Renal pelvis (tissue), 12 donors: ENCODE measurements around the gene TIMM50. TPM values are rescaled to one million over a fixed set of nuclear protein-coding genes. Genes with fewer than 3 reads are reported as not detected.

Experiments used
- DNase-seq: peaks from one replicate; pipeline ENCODE4 v3.0.0-alpha.2; 2013
- long read RNA-seq, 16 experiments: transcript quantifications; one replicate each; lab custom pipeline, GENCODE V29; 2026
- polyA plus RNA-seq, 3 donors: library from polyadenylated mRNA; unstranded; fragments of 120-200 nt; gene quantifications; one replicate each; pipeline ENCODE4 v1.2.1, GENCODE V29; 2013; ENCODE audit not compliant: insufficient read length in 3 of 3

The TIMM50 gene
- polyA plus RNA-seq: 10 to 100 TPM; 78.8 to 92.7 (median 92.5) TPM
- long read RNA-seq, donor 1, transcript TIMM50-205 (1 exons, 2,274 nt): major isoform, 22 of 51 reads
- long read RNA-seq, donor 1, transcript TIMM50-201 (11 exons, 1,612 nt): major isoform, 22 of 51 reads
- long read RNA-seq, donor 1, partial matches to known transcripts: 5 of 51 reads
- long read RNA-seq, donor 1, other reads (novel, unspliced or antisense): 0 of 51 reads
- long read RNA-seq, donor 2, transcript TIMM50-205 (1 exons, 2,274 nt): minor isoform, 11 of 40 reads
- long read RNA-seq, donor 2, transcript TIMM50-201 (11 exons, 1,612 nt): major isoform, 19 of 40 reads
- long read RNA-seq, donor 2, partial matches to known transcripts: 5 of 40 reads
- long read RNA-seq, donor 2, other reads (novel, unspliced or antisense): 0 of 40 reads
- long read RNA-seq, donor 3, transcript TIMM50-201 (11 exons, 1,612 nt): major isoform, 25 of 50 reads
- long read RNA-seq, donor 3, transcript TIMM50-205 (1 exons, 2,274 nt): minor isoform, 20 of 50 reads
- long read RNA-seq, donor 3, partial matches to known transcripts: 0 of 50 reads
- long read RNA-seq, donor 3, other reads (novel, unspliced or antisense): 0 of 50 reads
- long read RNA-seq, donor 4, transcript TIMM50-205 (1 exons, 2,274 nt): minor isoform, 11 of 50 reads
- long read RNA-seq, donor 4, transcript TIMM50-201 (11 exons, 1,612 nt): major isoform, 30 of 50 reads
- long read RNA-seq, donor 4, partial matches to known transcripts: 5 of 50 reads
- long read RNA-seq, donor 4, other reads (novel, unspliced or antisense): 0 of 50 reads
- long read RNA-seq, donor 5, transcript TIMM50-205 (1 exons, 2,274 nt): minor isoform, 8 of 27 reads
- long read RNA-seq, donor 5, transcript TIMM50-201 (11 exons, 1,612 nt): major isoform, 18 of 27 reads
- long read RNA-seq, donor 5, partial matches to known transcripts: 0 of 27 reads
- long read RNA-seq, donor 5, other reads (novel, unspliced or antisense): 0 of 27 reads
- long read RNA-seq, donor 6, transcript TIMM50-205 (1 exons, 2,274 nt): major isoform, 40 of 68 reads
- long read RNA-seq, donor 6, transcript TIMM50-201 (11 exons, 1,612 nt): minor isoform, 26 of 68 reads
- long read RNA-seq, donor 6, partial matches to known transcripts: 0 of 68 reads
- long read RNA-seq, donor 6, other reads (novel, unspliced or antisense): 0 of 68 reads
- long read RNA-seq, donor 7, transcript TIMM50-205 (1 exons, 2,274 nt): minor isoform, 25 of 69 reads
- long read RNA-seq, donor 7, transcript TIMM50-201 (11 exons, 1,612 nt): major isoform, 31 of 69 reads
- long read RNA-seq, donor 7, partial matches to known transcripts: 10 of 69 reads
- long read RNA-seq, donor 7, other reads (novel, unspliced or antisense): 0 of 69 reads
- long read RNA-seq, donor 8, transcript TIMM50-201 (11 exons, 1,612 nt): minor isoform, 8 of 18 reads
- long read RNA-seq, donor 8, transcript TIMM50-205 (1 exons, 2,274 nt): major isoform, 9 of 18 reads
- long read RNA-seq, donor 8, partial matches to known transcripts: 0 of 18 reads
- long read RNA-seq, donor 8, other reads (novel, unspliced or antisense): 0 of 18 reads
- long read RNA-seq, donor 9, transcript TIMM50-201 (11 exons, 1,612 nt): major isoform, 41 of 71 reads
- long read RNA-seq, donor 9, transcript TIMM50-205 (1 exons, 2,274 nt): minor isoform, 28 of 71 reads
- long read RNA-seq, donor 9, partial matches to known transcripts: 0 of 71 reads
- long read RNA-seq, donor 9, other reads (novel, unspliced or antisense): 0 of 71 reads
- long read RNA-seq, donor 10, transcript TIMM50-205 (1 exons, 2,274 nt): major isoform, 28 of 54 reads
- long read RNA-seq, donor 10, transcript TIMM50-201 (11 exons, 1,612 nt): minor isoform, 14 of 54 reads
- long read RNA-seq, donor 10, partial matches to known transcripts: 6 of 54 reads
- long read RNA-seq, donor 10, other reads (novel, unspliced or antisense): 0 of 54 reads
- long read RNA-seq, donor 11, transcript TIMM50-205 (1 exons, 2,274 nt): minor isoform, 9 of 22 reads
- long read RNA-seq, donor 11, transcript TIMM50-201 (11 exons, 1,612 nt): major isoform, 13 of 22 reads
- long read RNA-seq, donor 11, partial matches to known transcripts: 0 of 22 reads
- long read RNA-seq, donor 11, other reads (novel, unspliced or antisense): 0 of 22 reads
- long read RNA-seq, donor 12, transcript TIMM50-205 (1 exons, 2,274 nt): major isoform, 35 of 61 reads
- long read RNA-seq, donor 12, transcript TIMM50-201 (11 exons, 1,612 nt): minor isoform, 25 of 61 reads
- long read RNA-seq, donor 12, partial matches to known transcripts: 0 of 61 reads
- long read RNA-seq, donor 12, other reads (novel, unspliced or antisense): 0 of 61 reads
- long read RNA-seq, donor 13, transcript TIMM50-205 (1 exons, 2,274 nt): major isoform, 23 of 37 reads
- long read RNA-seq, donor 13, transcript TIMM50-201 (11 exons, 1,612 nt): minor isoform, 12 of 37 reads
- long read RNA-seq, donor 13, partial matches to known transcripts: 0 of 37 reads
- long read RNA-seq, donor 13, other reads (novel, unspliced or antisense): 0 of 37 reads
- long read RNA-seq, donor 14: 0 reads
- long read RNA-seq, donor 15, transcript TIMM50-201 (11 exons, 1,612 nt): minor isoform, 25 of 69 reads
- long read RNA-seq, donor 15, transcript TIMM50-205 (1 exons, 2,274 nt): major isoform, 31 of 69 reads
- long read RNA-seq, donor 15, partial matches to known transcripts: 5 of 69 reads
- long read RNA-seq, donor 15, other reads (novel, unspliced or antisense): 0 of 69 reads
- long read RNA-seq, donor 16, transcript TIMM50-205 (1 exons, 2,274 nt): minor isoform, 20 of 56 reads
- long read RNA-seq, donor 16, transcript TIMM50-201 (11 exons, 1,612 nt): major isoform, 32 of 56 reads
- long read RNA-seq, donor 16, partial matches to known transcripts: 0 of 56 reads
- long read RNA-seq, donor 16, other reads (novel, unspliced or antisense): 0 of 56 reads

DNA sequence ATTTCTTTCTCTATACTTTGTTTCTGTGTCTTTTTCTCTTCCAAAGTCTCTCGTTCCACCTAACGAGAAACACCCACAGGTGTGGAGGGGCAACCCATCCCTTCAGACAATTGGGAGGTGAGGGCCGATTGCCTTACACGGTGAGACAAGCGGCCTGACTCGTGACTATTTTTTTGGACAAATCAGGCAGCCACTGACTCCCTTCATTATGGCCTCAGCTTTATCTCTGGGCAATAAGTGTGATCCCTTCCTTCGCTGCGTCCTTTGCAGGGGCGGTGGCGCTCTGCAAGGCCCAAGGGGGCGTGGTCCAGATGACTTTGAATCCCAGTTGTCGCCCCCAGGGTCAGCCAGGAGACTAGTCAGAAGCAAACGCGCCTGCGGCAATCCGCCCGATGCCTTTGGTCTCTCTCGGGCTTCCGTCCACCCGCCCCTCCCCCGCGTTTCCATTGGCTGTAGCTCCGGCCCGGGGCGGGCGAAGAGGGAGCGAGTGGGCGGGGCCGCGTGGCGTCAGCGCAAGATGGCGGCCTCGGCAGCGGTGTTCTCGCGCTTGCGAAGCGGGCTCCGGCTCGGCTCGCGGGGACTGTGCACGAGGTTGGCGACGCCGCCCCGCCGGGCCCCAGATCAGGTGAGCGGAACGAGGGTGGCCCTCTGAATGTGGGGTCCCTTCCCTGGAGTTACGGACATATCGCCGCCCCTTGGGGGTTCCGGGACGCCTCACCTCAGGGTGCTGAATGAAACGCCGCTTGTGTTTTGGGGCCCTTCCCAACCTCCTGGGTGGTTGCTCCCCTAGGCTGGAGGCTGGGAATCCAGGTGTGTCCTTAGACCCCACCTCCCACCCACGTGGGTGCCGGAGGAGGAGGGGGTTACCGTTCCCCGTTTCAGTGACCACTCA, at the start of gene TIMM50:
Gene TIMM50, plus strand, starts transcription at position 502 of the 892 bp plus-strand sequence. Its CDS starts 16 bp downstream, at position 518.
- peak; percentile 96 for DNase-seq

DNA sequence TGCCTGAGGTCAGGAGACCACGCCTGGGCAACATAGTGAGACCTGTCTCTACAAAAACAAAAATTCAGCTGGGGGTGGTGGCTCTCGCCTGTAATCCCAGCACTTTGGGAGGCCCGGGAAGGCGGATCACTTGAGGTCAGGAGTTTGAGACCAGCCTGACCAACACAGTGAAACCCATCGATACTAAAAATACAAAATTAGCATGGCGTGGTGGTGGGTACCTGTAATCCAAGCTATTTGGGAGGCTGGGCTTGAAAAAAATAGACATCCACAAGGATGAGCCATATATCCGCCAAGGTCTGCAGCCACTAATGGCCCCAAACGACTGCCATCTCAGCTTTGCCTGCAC, 48.0 kb upstream of the TIMM50 start:
- DNase-seq: no peak

DNA sequence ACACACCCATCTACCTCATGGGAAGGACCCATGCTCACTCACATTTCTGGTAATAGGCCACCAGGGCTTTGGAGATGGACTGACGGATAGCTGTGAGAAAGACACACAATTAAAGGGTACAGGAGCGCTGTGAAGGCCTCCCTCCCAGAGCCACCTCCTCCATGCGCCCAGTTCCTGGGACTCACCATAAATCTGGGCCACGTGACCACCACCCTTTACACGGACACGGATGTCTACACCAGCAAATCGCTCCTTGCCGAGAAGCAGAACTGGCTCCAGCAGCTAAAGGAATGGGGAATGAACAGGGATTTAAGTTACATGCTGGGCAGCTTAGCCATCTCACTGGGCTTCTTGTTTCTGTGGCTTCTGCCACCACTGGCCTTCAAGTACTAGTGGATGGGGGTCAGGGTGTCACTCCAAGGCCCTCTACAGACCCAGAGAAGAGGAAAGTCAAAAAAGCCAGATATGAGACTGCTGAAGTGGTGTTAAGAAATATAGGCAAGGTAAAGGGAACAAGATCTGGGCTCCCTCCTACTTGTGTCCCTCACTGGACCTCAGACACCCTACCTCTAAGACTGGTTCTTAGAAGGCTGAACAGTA, 47.1 kb upstream of the TIMM50 start:
- no peak for DNase-seq

DNA sequence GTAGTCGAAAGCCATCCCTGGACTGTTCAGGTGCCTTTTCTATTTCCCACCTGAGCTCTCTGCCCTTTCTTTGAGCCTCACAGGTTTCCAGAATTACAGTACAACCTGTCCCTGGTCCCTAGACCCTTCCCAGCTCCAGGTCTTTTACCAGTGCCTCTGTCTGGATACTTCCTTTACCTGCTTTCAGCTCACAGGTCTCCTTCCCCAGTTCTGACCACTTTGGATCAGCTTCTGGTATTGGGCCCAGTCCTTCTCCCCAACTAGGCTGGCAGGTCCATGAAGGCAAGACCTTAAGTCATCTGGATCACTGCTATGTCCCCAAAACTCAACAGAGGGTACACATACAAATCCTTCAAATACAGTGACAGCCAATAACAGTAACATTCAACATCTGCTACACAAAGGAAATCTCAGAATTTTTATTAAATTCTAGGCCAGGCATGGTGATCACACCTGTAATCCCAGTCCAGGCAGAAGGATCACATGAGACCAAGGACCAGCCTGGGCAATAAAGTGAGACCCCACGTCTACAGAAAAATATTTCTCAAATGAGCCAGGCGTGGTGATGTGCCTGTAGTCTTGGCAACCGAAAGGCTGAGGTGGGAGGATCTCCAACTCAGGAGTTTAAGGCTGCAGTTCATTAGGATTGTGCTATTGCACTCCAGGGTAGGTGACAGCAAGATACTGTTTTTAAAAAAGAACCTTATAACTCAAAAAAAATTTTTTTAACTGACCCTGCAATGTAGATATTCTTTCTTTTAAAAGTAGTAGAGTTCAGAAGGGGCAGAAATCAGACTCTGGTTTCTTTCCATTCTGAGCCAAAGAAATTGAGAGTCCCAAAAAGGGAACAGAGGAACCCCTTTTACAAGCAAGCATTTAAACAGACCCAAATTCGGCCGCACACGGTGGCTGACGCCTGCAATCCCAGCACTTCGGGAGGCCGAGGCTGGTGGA, 46.2 kb upstream of the TIMM50 start:
- DNase-seq: no peak

DNA sequence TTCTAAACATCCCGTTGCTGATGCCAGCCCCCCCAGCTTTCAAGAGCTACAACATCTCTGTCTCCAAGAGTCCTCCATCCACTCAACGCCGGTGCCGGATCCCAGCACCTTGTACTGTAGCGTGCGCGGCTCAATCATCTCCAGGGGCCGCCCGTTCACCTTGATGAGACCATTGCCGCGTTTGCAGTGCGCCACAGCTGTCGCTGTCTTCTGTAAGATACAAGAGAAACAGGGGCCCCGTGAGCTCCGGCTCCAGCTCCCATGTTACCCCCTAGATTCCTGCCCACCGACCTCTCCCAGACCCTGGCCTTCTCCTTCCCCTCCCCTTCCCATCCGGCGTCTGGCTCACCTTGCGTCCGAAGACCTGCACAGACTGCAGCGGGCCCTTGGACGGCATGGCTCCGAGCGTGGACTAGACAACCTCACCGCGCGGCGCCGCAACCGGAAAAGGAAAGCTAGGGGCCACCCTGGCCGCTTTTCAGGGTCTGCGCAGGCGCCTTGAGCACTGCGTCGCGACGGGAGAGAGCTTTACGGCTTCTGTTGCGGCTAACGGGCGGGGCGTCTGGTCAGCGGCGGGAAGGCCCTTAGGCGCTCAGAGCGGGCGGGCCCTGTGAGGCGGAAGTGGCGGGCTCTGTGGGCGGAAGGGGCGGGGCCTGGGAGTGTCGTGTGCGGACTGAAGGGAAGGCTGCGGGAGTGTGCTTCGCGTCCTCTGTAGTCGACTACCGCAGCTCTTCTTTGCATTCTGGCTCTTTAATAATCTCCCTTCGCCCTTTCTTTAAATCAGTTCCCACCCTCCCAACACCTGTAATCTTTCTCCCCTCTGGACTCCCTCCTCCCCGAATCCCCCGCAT, 44.9 kb upstream of the TIMM50 start, which contains the start of gene RPS16:
Gene RPS16, minus strand, starts transcription at position 451 of the 851 bp plus-strand sequence. Its CDS starts 54 bp downstream, at position 397.
- DNase-seq: peak; percentile 97

DNA sequence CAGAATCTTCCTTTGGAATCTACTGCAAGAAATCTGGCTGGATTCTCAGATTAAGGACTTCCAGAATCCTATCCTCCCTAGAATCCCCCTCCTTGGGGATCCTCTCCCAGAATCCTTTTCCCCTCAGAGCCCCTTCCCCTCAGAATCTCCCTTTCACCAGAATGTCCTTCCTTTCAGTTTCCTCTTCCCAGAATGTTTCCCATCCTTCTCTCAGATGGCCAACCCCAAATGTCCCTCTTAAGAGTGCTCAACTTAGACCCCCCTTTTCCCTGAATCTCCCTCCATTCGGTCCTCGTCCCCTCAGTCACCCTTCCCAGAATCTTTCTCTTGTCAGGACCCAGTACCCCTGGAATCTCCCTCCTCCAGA, 44.3 kb upstream of the TIMM50 start:
- no peak for DNase-seq

DNA sequence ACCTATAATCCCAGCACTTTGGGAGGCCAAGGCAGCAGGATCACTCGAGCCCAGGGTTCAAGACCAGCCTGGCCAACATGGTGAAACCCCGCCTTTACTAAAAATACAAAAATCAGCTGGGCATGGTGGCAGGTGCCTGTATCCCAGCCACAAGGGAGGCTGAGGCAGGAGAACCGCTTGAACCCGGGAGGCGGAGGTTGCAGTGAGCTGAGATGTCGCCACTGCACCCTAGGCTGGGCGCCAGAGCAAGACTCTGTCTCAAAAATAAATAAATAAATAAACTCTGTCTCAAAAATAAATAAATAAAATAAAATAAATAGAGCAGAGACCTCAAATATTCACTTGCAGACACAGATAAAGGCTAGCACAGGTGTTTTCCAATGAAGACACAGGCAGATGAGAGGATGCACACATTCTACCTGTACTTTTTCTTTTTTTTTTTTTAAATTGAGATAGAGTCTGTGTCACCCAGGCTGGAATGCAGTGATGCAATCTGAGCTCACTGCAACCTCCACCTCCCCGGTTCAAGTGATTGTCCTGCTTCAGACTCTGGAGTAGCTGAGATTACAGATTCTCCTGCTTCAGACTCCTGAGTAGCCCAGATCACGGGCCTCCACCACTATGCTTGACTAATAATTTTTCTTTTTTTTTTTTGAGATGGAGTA, 42.2 kb upstream of the TIMM50 start:
- DNase-seq: no peak

DNA sequence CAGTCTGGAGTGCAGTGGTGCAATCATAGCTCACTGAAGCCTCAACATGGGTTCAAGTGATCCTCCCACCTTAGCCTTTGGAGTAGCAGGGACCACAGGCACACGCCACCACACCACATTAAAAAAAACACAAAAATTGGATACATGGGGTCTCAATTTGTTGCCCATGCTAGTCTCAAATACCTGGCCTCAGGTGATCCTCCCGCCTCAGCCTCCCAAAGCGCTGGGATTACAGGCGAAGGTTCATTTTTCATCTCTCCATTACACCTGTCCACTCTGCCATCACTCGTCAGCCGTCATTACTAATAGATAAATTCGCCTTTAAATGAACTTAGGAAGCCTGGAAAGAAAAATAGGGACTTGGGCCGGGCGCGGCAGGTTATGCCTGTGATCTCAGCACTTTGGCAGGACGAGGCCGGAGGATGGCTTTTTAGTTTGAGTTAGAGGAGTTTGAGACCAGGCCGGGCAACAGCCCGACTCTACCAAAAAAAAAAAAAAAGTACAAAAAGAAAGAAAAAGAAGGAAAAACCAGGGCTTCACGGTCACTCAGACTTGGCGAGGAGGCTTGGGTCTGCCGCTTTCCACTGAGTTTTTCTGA, 35.9 kb upstream of the TIMM50 start:
- no peak for DNase-seq

DNA sequence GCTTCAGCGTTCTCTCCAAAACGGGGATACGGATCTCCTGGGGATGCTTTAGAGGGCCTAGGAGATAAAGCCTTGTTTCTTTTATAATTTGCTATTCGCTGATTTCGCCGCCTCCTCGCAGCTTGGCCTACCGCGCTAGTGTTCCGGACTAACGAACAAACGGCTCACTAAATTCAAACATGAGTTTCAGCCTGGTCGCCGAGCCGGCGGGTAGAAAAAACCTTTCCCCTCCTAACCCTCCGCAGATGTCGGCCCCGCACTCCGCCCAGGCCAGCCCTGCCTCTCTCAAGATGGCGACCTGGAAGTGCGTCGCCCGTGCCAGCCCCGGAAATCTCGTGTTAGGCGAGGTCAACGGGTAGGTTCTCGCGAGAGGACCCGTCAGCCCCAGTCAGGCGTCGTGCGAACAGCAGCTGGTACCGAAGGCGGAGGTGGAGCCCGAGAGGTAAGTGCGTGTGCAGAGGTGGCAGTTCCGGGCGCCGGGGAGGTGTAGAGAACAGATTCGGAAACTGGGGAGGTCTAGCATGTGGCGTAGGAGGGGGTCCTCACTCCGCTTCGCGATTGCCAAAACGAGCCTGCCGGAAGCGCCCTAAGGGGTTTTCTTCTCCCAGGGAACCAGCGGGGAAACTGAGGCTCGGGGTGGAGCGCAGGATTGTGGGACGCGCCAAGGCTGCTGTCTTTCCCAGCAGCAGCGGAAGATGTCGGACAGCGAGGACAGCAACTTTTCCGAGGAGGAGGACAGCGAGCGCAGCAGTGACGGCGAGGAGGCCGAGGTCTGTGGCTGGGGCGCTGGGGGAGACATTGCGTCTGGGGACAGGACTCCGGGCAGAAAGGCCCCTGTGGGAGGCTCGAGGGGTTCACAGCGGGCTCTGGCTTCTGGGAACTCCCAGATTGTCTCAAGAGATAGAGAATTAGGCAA, 35.2 kb upstream of the TIMM50 start, which contains the start of gene SUPT5H:
Gene SUPT5H, plus strand, starts transcription at position 387 of the 916 bp plus-strand sequence. Its CDS starts 309 bp downstream, at position 696.
- DNase-seq: peak; percentile 97

DNA sequence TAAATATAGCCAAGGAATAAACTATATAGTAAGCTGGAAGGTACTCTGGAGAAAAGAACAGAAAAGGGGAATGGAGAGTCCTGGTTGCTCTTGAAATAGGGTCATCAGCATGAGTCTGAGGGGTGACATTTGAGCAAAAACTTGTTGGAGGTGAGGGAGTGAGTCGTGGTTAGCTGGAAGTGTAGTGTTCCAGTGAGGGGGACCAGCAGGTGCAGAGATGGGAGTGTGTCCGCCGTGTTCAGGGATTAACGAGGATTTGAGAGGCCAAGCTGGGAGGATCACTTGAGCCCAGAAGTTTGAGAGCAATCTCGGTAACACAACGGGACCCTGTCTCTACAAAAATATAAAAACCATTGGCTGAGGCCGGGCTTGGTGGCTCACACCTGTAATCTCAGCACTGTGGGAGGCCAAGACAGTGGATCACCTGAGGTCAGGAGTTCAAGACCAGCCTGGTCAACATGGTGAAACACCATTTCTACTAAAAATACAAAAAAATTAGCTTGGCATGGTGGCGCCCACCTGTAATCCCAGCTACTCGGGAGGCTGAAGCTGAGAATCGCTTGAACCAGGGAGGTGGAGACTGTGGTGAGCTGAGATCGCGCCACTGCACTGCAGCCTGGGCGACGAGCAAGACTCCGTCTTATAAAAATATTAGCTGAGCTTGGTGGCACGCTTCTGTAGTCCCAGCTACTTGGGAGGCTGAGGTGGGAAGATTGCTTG, 34.1 kb upstream of the TIMM50 start:
- no peak for DNase-seq

DNA sequence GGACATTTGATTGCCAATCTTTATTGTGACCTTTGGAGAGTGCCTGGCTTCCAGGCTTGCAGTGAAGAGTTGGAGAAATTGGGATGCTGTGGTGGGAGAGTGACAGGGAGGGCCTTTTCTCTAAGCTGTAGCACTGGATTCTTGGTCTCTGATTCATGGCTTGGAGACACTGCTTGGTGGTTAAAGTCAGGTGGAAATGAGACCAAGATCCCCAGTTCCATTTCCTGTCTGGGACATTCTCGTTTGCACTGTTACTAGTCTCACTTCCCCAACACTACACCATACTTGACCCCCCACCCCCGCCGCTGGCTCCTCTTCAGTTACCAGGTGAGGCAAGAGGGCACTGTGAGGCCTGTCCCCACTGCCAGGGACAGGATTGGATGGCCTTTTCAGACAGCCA, 32.4 kb upstream of the TIMM50 start:
- no peak for DNase-seq
